ENCODE data around the gene CRAMP1.

GRCh38 chr16:1700246-1700645, 88.1 kb downstream of the CRAMP1 start:
- TF ChIP-seq CTCF (IDR thresholded peaks at IDR 0.05) (no peak), POLR2A (IDR thresholded peaks at IDR 0.05) (no peak)
